EL (cell line): ENCODE measurements around the gene ZNF423.

ENCODE experiments used
- DNase-seq: peaks from one replicate; pipeline ENCODE4 v3.0.0-alpha.2; 2016

ZNF423 gene

GRCh38 chr16:49745311-49745747 is 110.6 kb downstream of the ZNF423 start:
- no peak for DNase-seq

- no peak for DNase-seq
Observed at GRCh38 chr16:49744244-49745220, 111.4 kb downstream of the ZNF423 start.

- no peak for DNase-seq
Observed at GRCh38 chr16:49743658-49744057, 112.3 kb downstream of the ZNF423 start.

GRCh38 chr16:49743203-49743464 is 112.8 kb downstream of the ZNF423 start:
- DNase-seq = no peak

GRCh38 chr16:49742428-49743202 is 113.3 kb downstream of the ZNF423 start:
- DNase-seq = no peak

GRCh38 chr16:49740256-49740655 is 115.7 kb downstream of the ZNF423 start:
- DNase-seq = no peak

- no peak for DNase-seq
Observed at GRCh38 chr16:49739381-49739780, 116.5 kb downstream of the ZNF423 start.

GRCh38 chr16:49738832-49739231 is 117.1 kb downstream of the ZNF423 start:
- no peak for DNase-seq

- DNase-seq = no peak
Observed at GRCh38 chr16:49738001-49738400, 117.9 kb downstream of the ZNF423 start.

- no peak for DNase-seq
Observed at GRCh38 chr16:49737541-49737940, 118.4 kb downstream of the ZNF423 start.

GRCh38 chr16:49734331-49734730 is 121.6 kb downstream of the ZNF423 start:
- DNase-seq = no peak

GRCh38 chr16:49733313-49734009 is 122.5 kb downstream of the ZNF423 start:
- no peak for DNase-seq

GRCh38 chr16:49731911-49732310 is 124.0 kb downstream of the ZNF423 start:
- DNase-seq = no peak

- no peak for DNase-seq
Observed at GRCh38 chr16:49730772-49731171, 125.1 kb downstream of the ZNF423 start.

- no peak for DNase-seq
Observed at GRCh38 chr16:49727611-49728010, 128.3 kb downstream of the ZNF423 start.

- no peak for DNase-seq
Observed at GRCh38 chr16:49726155-49726554, 129.8 kb downstream of the ZNF423 start.

- DNase-seq = no peak
Observed at GRCh38 chr16:49725651-49726050, 130.3 kb downstream of the ZNF423 start.

GRCh38 chr16:49724774-49725173 is 131.1 kb downstream of the ZNF423 start:
- no peak for DNase-seq

- DNase-seq = no peak
Observed at GRCh38 chr16:49723310-49723709, 132.6 kb downstream of the ZNF423 start.

GRCh38 chr16:49720225-49720624 is 135.7 kb downstream of the ZNF423 start:
- DNase-seq = no peak

- no peak for DNase-seq
Observed at GRCh38 chr16:49717689-49718088, 138.2 kb downstream of the ZNF423 start.

GRCh38 chr16:49716339-49716934 is 139.5 kb downstream of the ZNF423 start:
- DNase-seq = no peak

- DNase-seq = no peak
Observed at GRCh38 chr16:49713770-49714169, 142.1 kb downstream of the ZNF423 start.
